Activated CD4-positive, alpha-beta T cell treated with anti-CD3 and anti-CD28 coated beads, Interleukin-2, amount 50 U/mL, for 4 hours (primary cell): ENCODE data around the gene SIX3.

Source experiments
- DNase-seq, 2 experiments: peaks; one replicate each; pipeline ENCODE4 v3.0.0-alpha.2; 2020

SIX3 gene

GRCh38 chr2:44931198-44931780 lies 10.2 kb upstream of the SIX3 start:
- no peak for DNase-seq

DNA sequence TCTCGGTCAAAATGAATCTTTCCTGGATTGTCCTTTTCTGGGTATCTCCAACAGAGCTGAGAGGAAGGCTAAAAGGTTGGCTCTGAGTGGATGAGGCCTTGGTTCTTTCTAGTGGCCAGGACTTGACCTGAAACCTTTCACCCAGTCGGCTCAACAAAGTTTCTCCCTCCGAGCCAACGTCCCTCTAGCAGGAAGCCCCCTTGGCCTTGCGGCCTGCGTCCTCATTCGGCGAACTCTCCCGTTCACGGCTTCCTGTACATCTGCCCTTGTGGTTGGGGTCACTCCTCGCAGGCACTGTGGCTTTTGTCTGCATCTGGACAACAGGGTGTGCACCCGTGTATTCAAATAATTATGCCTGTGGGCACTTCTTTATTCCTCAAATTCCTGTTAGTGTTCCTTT lies 9.4 kb upstream of the SIX3 start:
- no peak for DNase-seq

- DNase-seq, result no peak
Measured at GRCh38 chr2:44932564-44933392, 8.7 kb upstream of the SIX3 start.

GRCh38 chr2:44933434-44933951 lies 8.0 kb upstream of the SIX3 start:
- DNase-seq, result no peak

GRCh38 chr2:44934038-44934982 lies 7.2 kb upstream of the SIX3 start:
- DNase-seq, result no peak

- DNase-seq, result no peak
Measured at GRCh38 chr2:44934983-44935728, 6.3 kb upstream of the SIX3 start.

DNA sequence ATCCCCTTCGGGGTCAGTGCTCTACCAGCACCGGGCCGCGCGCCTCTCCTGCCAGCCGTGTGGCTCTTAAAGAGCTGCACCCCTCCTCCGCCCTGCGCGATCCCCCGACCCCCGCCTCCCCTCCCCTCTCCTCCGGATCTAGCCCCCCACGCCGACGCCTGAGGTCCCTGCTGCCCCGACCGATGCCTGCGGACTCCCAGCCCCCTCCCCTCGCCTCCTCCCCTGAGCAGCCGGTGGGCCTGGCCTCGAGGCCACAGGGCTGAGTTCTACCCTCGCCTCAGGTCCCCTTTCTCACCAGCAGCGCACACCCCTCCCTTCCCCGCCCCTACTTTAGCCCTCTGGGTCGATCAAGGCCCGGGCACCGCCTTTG lies 5.8 kb upstream of the SIX3 start:
- DNase-seq, result no peak

GRCh38 chr2:44936275-44936674 lies 5.2 kb upstream of the SIX3 start:
- DNase-seq, result no peak

DNA sequence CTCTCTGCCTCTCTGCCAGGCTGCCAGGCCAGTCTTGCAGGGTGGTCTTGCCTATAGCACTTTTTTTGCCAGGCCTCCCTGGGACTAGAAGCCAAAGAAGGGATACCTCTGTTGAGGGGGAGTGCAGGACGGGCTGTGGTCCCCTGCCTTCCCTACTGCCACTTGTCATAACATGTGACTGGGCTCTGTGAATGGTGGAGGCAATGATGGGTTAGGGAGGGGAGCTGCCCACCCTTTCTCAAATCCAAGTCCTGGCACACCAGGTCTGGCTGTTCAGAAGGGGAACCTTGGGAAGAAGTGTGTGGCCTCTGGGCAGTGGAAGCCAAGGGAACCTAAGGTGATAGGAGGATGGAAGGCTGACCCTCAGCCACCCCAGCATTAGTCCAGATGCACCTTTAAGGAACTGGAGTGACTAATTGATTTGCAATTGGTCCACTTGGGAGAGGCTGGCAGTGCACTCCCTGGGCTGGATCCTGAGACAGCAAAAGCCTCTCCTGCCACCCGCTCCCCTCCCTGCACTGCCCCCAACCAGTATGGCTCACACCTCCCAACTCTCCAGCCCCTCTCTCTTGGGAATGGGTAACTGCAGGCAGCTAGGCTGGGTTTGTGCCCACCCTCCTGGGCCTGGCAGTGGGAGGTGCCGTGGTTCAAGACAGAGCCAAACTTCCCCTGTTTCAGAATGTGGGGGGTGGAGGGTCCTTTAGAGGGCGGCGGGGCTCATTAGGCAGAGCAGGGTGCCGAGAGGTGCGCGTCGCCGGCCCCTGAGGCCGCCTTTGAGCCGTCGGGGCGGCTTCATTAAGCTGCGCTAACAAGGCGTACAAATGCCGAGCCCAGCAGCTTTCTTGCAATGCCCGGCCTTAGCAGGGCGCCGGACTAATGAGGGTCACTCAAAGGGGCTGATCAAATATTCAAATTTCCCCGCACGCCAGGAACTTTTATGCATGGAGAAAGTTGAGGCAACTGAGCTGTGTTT lies 4.5 kb upstream of the SIX3 start:
- DNase-seq, result no peak

- DNase-seq, result no peak
Measured at GRCh38 chr2:44937688-44938240, 3.7 kb upstream of the SIX3 start.

- no peak for DNase-seq
Measured at GRCh38 chr2:44938287-44939105, 3.0 kb upstream of the SIX3 start.

GRCh38 chr2:44939106-44940048 lies 2.1 kb upstream of the SIX3 start:
- no peak for DNase-seq

DNA sequence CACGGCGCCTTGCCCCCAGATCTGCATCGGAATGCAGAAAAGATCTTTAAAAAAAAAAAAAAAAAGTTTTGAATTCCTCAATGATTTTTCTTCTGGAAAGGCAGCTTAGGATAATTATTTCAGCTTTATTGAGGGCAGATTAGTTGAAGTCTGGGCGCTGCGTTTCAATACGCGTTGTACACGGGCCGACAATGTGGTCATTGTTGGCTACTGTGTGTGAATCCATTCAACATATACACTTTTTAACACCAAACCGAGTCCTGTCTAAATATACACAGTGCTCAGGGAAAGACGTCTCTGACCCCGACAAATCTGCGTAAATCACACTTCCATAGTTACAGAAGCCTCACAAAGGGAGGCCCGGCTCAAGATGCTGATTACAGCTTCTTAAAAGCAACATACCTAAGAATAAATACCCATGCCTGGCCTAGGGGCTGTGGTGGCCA lies 1.4 kb upstream of the SIX3 start:
- DNase-seq, result no peak

DNA sequence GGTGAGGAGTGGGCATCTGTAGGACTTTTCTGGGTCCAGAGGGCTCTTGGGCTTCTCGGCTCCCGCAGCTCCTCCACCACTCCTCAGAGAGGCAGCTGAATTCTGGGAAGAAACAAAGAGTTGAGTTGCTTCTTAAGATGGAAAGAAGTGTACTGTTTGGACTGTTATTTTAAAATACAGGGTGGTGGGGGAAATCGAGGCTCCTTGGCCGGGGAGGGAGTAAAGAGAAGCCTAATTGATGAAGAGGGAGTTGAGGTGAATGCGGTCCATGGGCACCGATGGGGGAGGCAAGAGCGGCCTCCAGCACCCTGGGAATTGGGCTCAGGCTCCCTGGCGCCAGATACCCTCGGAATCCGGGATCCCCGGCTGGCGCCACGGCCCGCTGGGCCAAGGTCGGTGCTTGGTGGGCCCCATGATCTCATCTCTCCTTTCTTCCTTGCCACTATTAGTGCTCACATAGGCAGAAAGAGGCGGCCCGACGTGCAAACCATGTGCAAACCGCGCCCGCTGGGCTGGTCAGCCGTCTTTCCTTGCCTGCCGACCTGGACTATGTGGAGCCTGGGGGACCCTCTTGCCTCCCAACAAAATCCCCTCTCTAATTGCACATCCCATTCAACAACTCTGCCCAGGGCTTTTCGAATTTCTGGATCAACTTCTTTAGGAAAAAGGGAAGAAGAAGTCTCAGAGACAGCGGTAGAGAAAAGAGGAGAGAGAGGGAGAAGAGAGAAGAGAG lies 604 bp upstream of the SIX3 start:
- no peak for DNase-seq

GRCh38 chr2:44942304-44943030 lies 965 bp downstream of the SIX3 start:
- no peak for DNase-seq

- no peak for DNase-seq
Measured at GRCh38 chr2:44943031-44943692, 1.7 kb downstream of the SIX3 start.

- DNase-seq, result no peak
Measured at GRCh38 chr2:44943693-44944101, 2.2 kb downstream of the SIX3 start.
